ENCODE measurements around the gene SBNO1. TPM values are rescaled to one million over a fixed set of nuclear protein-coding genes. Genes with fewer than 3 reads are reported as not detected.
"Not testable (repeated sequence)": the region's sequence is repeated elsewhere in the genome, so short reads cannot be mapped to it uniquely, and the experiment has no call there.

SBNO1 gene
- total RNA-seq, 1 donor from 2014 or later, result 31.5 TPM

GRCh38 chr12:123336530-123336929 lies 28.1 kb downstream of the SBNO1 start:
- TF ChIP-seq CTCF (IDR thresholded peaks at IDR 0.05; ENCODE audit: insufficient read depth, low read length, poor library complexity, severe bottlenecking), result no peak
- Histone ChIP-seq H3K4me3 (ENCODE audit: low read depth, low read length) (no peak overlapping the region), H3K27me3 (ENCODE audit: control insufficient read depth, insufficient read depth, low read length) (no peaks in the 10 kb centered on the region), H3K36me3 (ENCODE audit: control insufficient read depth, insufficient read depth, low read length) (peaks cover 3% of the 10 kb centered on the region)
- DNase-seq (ENCODE audit: low read depth), result no peak

GRCh38 chr12:123335490-123335889 lies 29.2 kb downstream of the SBNO1 start:
- no peak for DNase-seq (ENCODE audit: low read depth)
- TF ChIP-seq CTCF (IDR thresholded peaks at IDR 0.05; ENCODE audit: insufficient read depth, low read length, poor library complexity, severe bottlenecking), result no peak
- H3K27me3 ChIP-seq (ENCODE audit: control insufficient read depth, insufficient read depth, low read length), result no peaks in the 10 kb centered on the region
- H3K36me3 ChIP-seq (ENCODE audit: control insufficient read depth, insufficient read depth, low read length), result peaks cover 3% of the 10 kb centered on the region
- no peak overlapping the region for H3K4me3 ChIP-seq (ENCODE audit: low read depth, low read length)

GRCh38 chr12:123329799-123330198 lies 34.8 kb downstream of the SBNO1 start:
- Histone ChIP-seq H3K4me3 (ENCODE audit: low read depth, low read length) (no peak overlapping the region), H3K36me3 (ENCODE audit: control insufficient read depth, insufficient read depth, low read length) (no peaks in the 10 kb centered on the region), H3K27me3 (ENCODE audit: control insufficient read depth, insufficient read depth, low read length) (no peaks in the 10 kb centered on the region)
- no peak for TF ChIP-seq CTCF (IDR thresholded peaks at IDR 0.05; ENCODE audit: insufficient read depth, low read length, poor library complexity, severe bottlenecking)
- no peak for DNase-seq (ENCODE audit: low read depth)

- H3K36me3 ChIP-seq (ENCODE audit: control insufficient read depth, insufficient read depth, low read length), result no peaks in the 10 kb centered on the region
- no peak for TF ChIP-seq CTCF (IDR thresholded peaks at IDR 0.05; ENCODE audit: insufficient read depth, low read length, poor library complexity, severe bottlenecking)
- H3K27me3 ChIP-seq (ENCODE audit: control insufficient read depth, insufficient read depth, low read length), result no peaks in the 10 kb centered on the region
- H3K4me3 ChIP-seq (ENCODE audit: low read depth, low read length), result no peak overlapping the region
- no peak for DNase-seq (ENCODE audit: low read depth)
Observed at GRCh38 chr12:123319826-123320225, 44.8 kb downstream of the SBNO1 start.

- Histone ChIP-seq H3K27me3 (ENCODE audit: control insufficient read depth, insufficient read depth, low read length) (no peaks in the 10 kb centered on the region), H3K4me3 (ENCODE audit: low read depth, low read length) (no peak overlapping the region), H3K36me3 (ENCODE audit: control insufficient read depth, insufficient read depth, low read length) (no peaks in the 10 kb centered on the region)
- TF ChIP-seq CTCF (IDR thresholded peaks at IDR 0.05; ENCODE audit: insufficient read depth, low read length, poor library complexity, severe bottlenecking), result no peak
- DNase-seq (ENCODE audit: low read depth), result no peak
Observed at GRCh38 chr12:123319273-123319672, 45.4 kb downstream of the SBNO1 start.

- not testable (repeated sequence) for H3K4me3 ChIP-seq (ENCODE audit: low read depth, low read length); H3K27me3 ChIP-seq (ENCODE audit: control insufficient read depth, insufficient read depth, low read length); DNase-seq (ENCODE audit: low read depth); H3K36me3 ChIP-seq (ENCODE audit: control insufficient read depth, insufficient read depth, low read length)
Observed at GRCh38 chr12:123313046-123313445, 51.6 kb downstream of the SBNO1 start.

Measured in kidney epithelial cell (primary cell).